K562 (cell line): ENCODE results near the gene CTSF. TPM values are rescaled to one million over a fixed set of nuclear protein-coding genes. Genes with fewer than 3 reads are reported as not detected.

Experiments used
- CEBPZ ChIP-seq: fragments of 150-350 bp; IDR thresholded peaks from 2 replicates; pipeline ENCODE4 v1.6.1; 2014; ENCODE audit warnings: low read depth, mild to moderate bottlenecking, low read length, borderline replicate concordance
- CHD4 ChIP-seq: fragments of 200-600 bp; sonication (generic); IDR thresholded peaks from 3 replicates; pipeline ENCODE4 v1.6.1; 2012; ENCODE audit warnings: low read depth, mild to moderate bottlenecking, mixed read lengths, low read length, inconsistent platforms; ENCODE audit not compliant: insufficient read depth, insufficient replicate concordance, poor library complexity, severe bottlenecking
- FOXP1 ChIP-seq: sonication (generic); formaldehyde crosslinking; IDR thresholded peaks from 2 replicates; pipeline ENCODE4 v1.8.0; 2022; ENCODE audit warnings: mild to moderate bottlenecking, missing genetic modification reagents
- HNRNPLL ChIP-seq: fragments of 200-400 bp; formaldehyde crosslinking; IDR thresholded peaks from 2 replicates; pipeline ENCODE4 v1.6.1; 2017; ENCODE audit warnings: low read length, low read depth, mild to moderate bottlenecking; ENCODE audit not compliant: poor library complexity, severe bottlenecking
- MAFF ChIP-seq: IDR thresholded peaks from 2 replicates; pipeline ENCODE4 v1.6.1; 2012; ENCODE audit warnings: low read length, improper control_type of control experiment
- MIER1 ChIP-seq: fragments of 450-650 bp; IDR thresholded peaks from 2 replicates; pipeline ENCODE4 v1.6.1; 2016; ENCODE audit warnings: antibody characterized with exemption, mild to moderate bottlenecking, low read depth
- NCOA6 ChIP-seq: fragments of 450-650 bp; IDR thresholded peaks from 2 replicates; pipeline ENCODE4 v1.6.1; 2017; ENCODE audit warnings: mild to moderate bottlenecking
- NEUROD1 ChIP-seq: fragments of 150-350 bp; IDR thresholded peaks from 2 replicates; pipeline ENCODE4 v1.6.1; 2014; ENCODE audit warnings: borderline replicate concordance, low read length, low read depth; ENCODE audit not compliant: partially characterized antibody
- NFE2 ChIP-seq: IDR thresholded peaks from 2 replicates; pipeline ENCODE4 v1.6.1; 2014; ENCODE audit warnings: antibody characterized with exemption, low read depth
- NFIC ChIP-seq: fragments of 450-650 bp; IDR thresholded peaks from 2 replicates; pipeline ENCODE4 v1.6.1; 2017; ENCODE audit warnings: mild to moderate bottlenecking, inconsistent platforms
- PHF21A ChIP-seq: fragments of 450-650 bp; IDR thresholded peaks from 2 replicates; pipeline ENCODE4 v1.6.1; 2017; ENCODE audit warnings: low read depth, borderline replicate concordance
- RB1 ChIP-seq: fragments of 450-650 bp; IDR thresholded peaks from 2 replicates; pipeline ENCODE4 v1.6.1; 2017; ENCODE audit warnings: low read depth, mild to moderate bottlenecking
- RBFOX2 ChIP-seq: fragments of 200-400 bp; formaldehyde crosslinking; IDR thresholded peaks from 2 replicates; pipeline ENCODE4 v1.6.1; 2017; ENCODE audit warnings: low read depth, mild to moderate bottlenecking, low read length, moderate library complexity
- TEAD1 ChIP-seq, 2 experiments: fragments of 450-650 bp in 1 of 2; sonication (generic) in 1 of 2; formaldehyde crosslinking; IDR thresholded peaks; 2 replicates each; pipeline versions ENCODE4 v1.4.0 to v1.8.0; 2020 to 2022; ENCODE audit warnings: mild to moderate bottlenecking in 2 of 2, missing genetic modification reagents in 1 of 2
- ZBTB11 ChIP-seq, 3 experiments: fragments of 200-800 bp in 1 of 3; fragments of 250-450 bp in 1 of 3; fragments of 450-650 bp in 1 of 3; sonication (Bioruptor Pico) in 1 of 3; sonication (Bioruptor generic) in 1 of 3; formaldehyde crosslinking in 1 of 3; IDR thresholded peaks; 2 replicates each; pipeline versions ENCODE4 v1.6.1 to v1.8.0; 2016 to 2022; ENCODE audit warnings: mild to moderate bottlenecking in 2 of 3, missing genetic modification characterization in 2 of 3, missing compliant biosample characterization in 1 of 3, moderate library complexity in 1 of 3
- ZKSCAN1 ChIP-seq: fragments of 150-350 bp; IDR thresholded peaks from 2 replicates; pipeline ENCODE4 v1.6.1; 2016; ENCODE audit warnings: low read depth, low read length
- ZNF134 ChIP-seq: fragments of 250-450 bp; sonication (Bioruptor Pico); conservative IDR thresholded peaks from 2 replicates; pipeline ENCODE4 v1.4.0; 2020
- ZNF639 ChIP-seq, 2 experiments: fragments of 200-800 bp in 1 of 2; sonication (Bioruptor generic) in 1 of 2; sonication (generic) in 1 of 2; formaldehyde crosslinking in 1 of 2; IDR thresholded peaks in 1 of 2; conservative IDR thresholded peaks in 1 of 2; 2 replicates each; pipeline versions ENCODE4 v1.5.0 to v1.6.1; 2016 to 2020; ENCODE audit warnings: missing compliant biosample characterization in 1 of 2, missing genetic modification characterization in 1 of 2, missing genetic modification reagents in 1 of 2
- polyA plus RNA-seq, 8 experiments: library from polyadenylated mRNA; depleted of rRNA in 4 of 8; stranded (reverse) in 5 of 8; unstranded in 3 of 8; fragments of >200 nt; fragmentation: Nextera tagmentation in 2 of 8; fragmentation: Illumina TruSeq in 1 of 8; extraction: Ambion mirVana in 2 of 8; extraction: Trizol in 1 of 8; gene quantifications; 2 replicates each; pipeline versions ENCODE4 v1.2.1 to v1.2.3, GENCODE V29; 2011 to 2014; ENCODE audit warnings: inconsistent platforms in 1 of 8, missing spikeins in 1 of 8
- total RNA-seq, 7 experiments: library from RNA; depleted of rRNA in 6 of 7; stranded (reverse); fragments of >200 nt in 6 of 7; fragmentation: Illumina TruSeq in 2 of 7; extraction: Trizol in 2 of 7; gene quantifications; 2 replicates each; pipeline versions ENCODE4 v1.2.1 to v1.2.3, GENCODE V29; 2011 to 2021; ENCODE audit warnings: low replicate concordance in 1 of 7

Gene CTSF
- total and polyA plus RNA-seq, 9 of the 15 experiments (the other 6 are each of a cell fraction or from before 2014, with no cell fraction given) = 0.41 to 10.5 (median 3.8) TPM

GRCh38 chr11:66592457-66593302, 24.3 kb upstream of the CTSF start, which contains the start of the genes CCDC87 and CCS (continued):
- TF ChIP-seq RBFOX2 (peak; percentile 96), NFE2 (0 out of 2 replicates have a peak, but pooled peaks have one; percentile 20), ZNF639 (CRISPR knock-in tag; conservative IDR thresholded peaks at IDR 0.05 in 1 of 2, IDR thresholded peaks at IDR 0.05 in 1 of 2) (peak in 1 of 2 experiments; percentile 31; a peak in 1 of 4 replicates), NEUROD1 (peak; percentile 11), NFIC (peak; percentile 80), CHD4 (no peak), ZKSCAN1 (peak; percentile 63; the same call in 1 of the 2 replicates), CEBPZ (no peak), RB1 (peak; percentile 81), FOXP1 (CRISPR knock-in tag) (0 out of 2 replicates have a peak, but pooled peaks have one; percentile 47), NCOA6 (peak; percentile 95), HNRNPLL (peak; percentile 73), ZNF134 (no peak), TEAD1 (CRISPR knock-in tag; IDR thresholded peaks at IDR 0.05) (peak in 1 of 2 experiments; percentile 73; a peak in 1 of 4 replicates), ZBTB11 (CRISPR knock-in tag; IDR thresholded peaks at IDR 0.05) (0 out of 6 replicates have a peak, but pooled peaks of 1 of the 3 experiments have one; percentile 44), PHF21A (peak; percentile 31; the same call in 1 of the 2 replicates), MAFF (no peak), MIER1 (no peak)
